ENCODE measurements around the gene NRROS. TPM values are rescaled to one million over a fixed set of nuclear protein-coding genes. Genes with fewer than 3 reads are reported as not detected.

NRROS gene
- total RNA-seq, 1 donor from 2014 or later: 0.82 TPM

- DNase-seq (ENCODE audit: low spot score in 2 of 2) (no peak), FAIRE-seq (no peak)
Measured at GRCh38 chr3:196645897-196646665, 6.6 kb downstream of the NRROS start.

- DNase-seq (ENCODE audit: low spot score in 2 of 2): no peak
- FAIRE-seq: no peak
Measured at GRCh38 chr3:196646666-196647216, 7.2 kb downstream of the NRROS start.

GRCh38 chr3:196650740-196651311, 11.3 kb downstream of the NRROS start:
- FAIRE-seq (no peak), DNase-seq (ENCODE audit: low spot score in 2 of 2) (peak in 1 of 2 donors; percentile 76)

GRCh38 chr3:196651819-196652218, 12.3 kb downstream of the NRROS start:
- no peak for DNase-seq (ENCODE audit: low spot score in 2 of 2)
- no peak for FAIRE-seq

- DNase-seq (ENCODE audit: low spot score in 2 of 2): no peak
- FAIRE-seq: no peak
Measured at GRCh38 chr3:196652961-196653795, 13.7 kb downstream of the NRROS start.

- no peak for DNase-seq (ENCODE audit: low spot score in 2 of 2)
- FAIRE-seq: no peak
Measured at GRCh38 chr3:196654006-196654734, 14.7 kb downstream of the NRROS start.

- FAIRE-seq (no peak), DNase-seq (ENCODE audit: low spot score in 2 of 2) (no peak)
Measured at GRCh38 chr3:196654735-196655090, 15.2 kb downstream of the NRROS start.

- DNase-seq (ENCODE audit: low spot score in 2 of 2): no peak
- no peak for FAIRE-seq
Measured at GRCh38 chr3:196655496-196655895, 16.0 kb downstream of the NRROS start.

GRCh38 chr3:196656213-196656612, 16.7 kb downstream of the NRROS start:
- FAIRE-seq (no peak), DNase-seq (ENCODE audit: low spot score in 2 of 2) (no peak)

- DNase-seq (ENCODE audit: low spot score in 2 of 2): no peak
- no peak for FAIRE-seq
Measured at GRCh38 chr3:196659901-196660351, 20.4 kb downstream of the NRROS start.

- DNase-seq (ENCODE audit: low spot score in 2 of 2) (no peak), FAIRE-seq (no peak)
Measured at GRCh38 chr3:196660381-196661166, 21.1 kb downstream of the NRROS start.

GRCh38 chr3:196661400-196661799, 21.9 kb downstream of the NRROS start:
- DNase-seq (ENCODE audit: low spot score in 2 of 2): no peak
- FAIRE-seq: no peak

- no peak for FAIRE-seq
Measured at GRCh38 chr3:196662033-196662432, 22.5 kb downstream of the NRROS start.

GRCh38 chr3:196662711-196663571, 23.4 kb downstream of the NRROS start:
- DNase-seq (ENCODE audit: low spot score in 2 of 2) (no peak), FAIRE-seq (no peak)

More at GRCh38 chr3:196662033-196662432, 22.5 kb downstream of the NRROS start:
- DNase-seq (ENCODE audit: low spot score in 2 of 2): no peak

- FAIRE-seq (no peak), DNase-seq (ENCODE audit: low spot score in 2 of 2) (no peak)
Measured at GRCh38 chr3:196666001-196666867, 26.7 kb downstream of the NRROS start.

GRCh38 chr3:196667056-196667825, 27.7 kb downstream of the NRROS start:
- no peak for FAIRE-seq
- no peak for DNase-seq (ENCODE audit: low spot score in 2 of 2)

GRCh38 chr3:196670339-196670738, 30.8 kb downstream of the NRROS start:
- FAIRE-seq: no peak

More at GRCh38 chr3:196670339-196670738, 30.8 kb downstream of the NRROS start:
- DNase-seq (ENCODE audit: low spot score in 2 of 2): no peak
